HEK293 (cell line): ENCODE results near the gene CD46.

ENCODE experiments used
- CTCF ChIA-PET: fragments of 350-600 bp; formaldehyde crosslinking; extraction: SDS; loops from one replicate; lab custom pipeline; 2021; ENCODE audit warnings: antibody characterized with exemption; lab: Yijun Ruan, JAX
- POLR2A ChIA-PET: fragments of 300-600 bp; formaldehyde crosslinking; extraction: SDS; loops from one replicate; lab custom pipeline; 2020; ENCODE audit warnings: antibody characterized with exemption, inconsistent platforms; lab: Yijun Ruan, JAX
- H3K27ac ChIP-seq: fragments of 200-500 bp; sonication (Bioruptor generic); 2 replicates; pipeline ENCODE4 v1.5.1; 2014; ENCODE audit warnings: low read depth, low read length, control low read depth, inconsistent platforms; ENCODE audit errors: extremely low read depth
- H3K36me3 ChIP-seq, 2 experiments: fragments of 200-500 bp in 1 of 2; sonication (Bioruptor generic) in 1 of 2; 1 replicate in 1 of 2; 2 replicates in 1 of 2; pipeline ENCODE4 v1.5.1; 2014 to 2017; ENCODE audit warnings: inconsistent platforms in 2 of 2, low read length in 2 of 2; ENCODE audit not compliant: control insufficient read depth in 2 of 2, insufficient read depth in 1 of 2
- H3K4me1 ChIP-seq: fragments of 200-500 bp; sonication (Bioruptor generic); 2 replicates; pipeline ENCODE4 v1.5.1; 2014; ENCODE audit warnings: mild to moderate bottlenecking, low read length, inconsistent platforms; ENCODE audit not compliant: control insufficient read depth, insufficient read depth
- H3K4me3 ChIP-seq: 2 replicates; pipeline ENCODE4 v1.5.1; 2011; ENCODE audit warnings: low read depth, mild to moderate bottlenecking, control low read depth, low read length, moderate library complexity
- H3K9me3 ChIP-seq: fragments of 200-500 bp; sonication (Bioruptor generic); 2 replicates; pipeline ENCODE4 v1.5.1; 2014; ENCODE audit warnings: low read depth, low read length, inconsistent platforms; ENCODE audit not compliant: control insufficient read depth, insufficient read depth
- BCL11B ChIP-seq: fragments of 450-650 bp; formaldehyde crosslinking; IDR thresholded peaks from 2 replicates; pipeline ENCODE4 v1.5.1; 2016; ENCODE audit warnings: low read depth, missing biosample characterization, missing genetic modification characterization
- EGR2 ChIP-seq: fragments of 450-650 bp; formaldehyde crosslinking; IDR thresholded peaks from 2 replicates; pipeline ENCODE4 v1.5.1; 2016; ENCODE audit warnings: low read depth, missing biosample characterization, missing genetic modification characterization
- RBAK ChIP-seq: fragments of 450-650 bp; formaldehyde crosslinking; IDR thresholded peaks from 2 replicates; pipeline ENCODE4 v1.5.1; 2016; ENCODE audit warnings: missing biosample characterization, missing genetic modification characterization
- REPIN1 ChIP-seq: fragments of 450-650 bp; formaldehyde crosslinking; IDR thresholded peaks from 2 replicates; pipeline ENCODE4 v1.5.1; 2017; ENCODE audit warnings: missing biosample characterization, missing genetic modification characterization, low read depth
- SCRT1 ChIP-seq: fragments of 450-650 bp; formaldehyde crosslinking; IDR thresholded peaks from 2 replicates; pipeline ENCODE4 v1.5.1; 2016; ENCODE audit warnings: missing biosample characterization, missing genetic modification characterization, borderline replicate concordance
- SP7 ChIP-seq: fragments of 450-650 bp; formaldehyde crosslinking; IDR thresholded peaks from 2 replicates; pipeline ENCODE4 v1.5.1; 2016; ENCODE audit warnings: missing biosample characterization, missing genetic modification characterization
- TRIM28 ChIP-seq: IDR thresholded peaks from 2 replicates; pipeline ENCODE4 v1.6.1; 2011; ENCODE audit warnings: low read length, control low read depth, borderline replicate concordance
- ZBTB20 ChIP-seq: fragments of 450-650 bp; formaldehyde crosslinking; IDR thresholded peaks from 2 replicates; pipeline ENCODE4 v1.5.1; 2016; ENCODE audit warnings: missing biosample characterization, missing genetic modification characterization
- ZBTB8A ChIP-seq: fragments of 450-650 bp; formaldehyde crosslinking; IDR thresholded peaks from 2 replicates; pipeline ENCODE4 v1.5.1; 2016; ENCODE audit warnings: missing biosample characterization, missing genetic modification characterization
- ZNF121 ChIP-seq: fragments of 450-650 bp; formaldehyde crosslinking; IDR thresholded peaks from 2 replicates; pipeline ENCODE4 v1.5.1; 2016; ENCODE audit warnings: missing biosample characterization, missing genetic modification characterization
- ZNF211 ChIP-seq: fragments of 450-650 bp; formaldehyde crosslinking; IDR thresholded peaks from 2 replicates; pipeline ENCODE4 v1.5.1; 2016; ENCODE audit warnings: low read depth, missing biosample characterization, missing genetic modification characterization
- ZNF24 ChIP-seq: fragments of 450-650 bp; formaldehyde crosslinking; IDR thresholded peaks from 2 replicates; pipeline ENCODE4 v1.5.1; 2016; ENCODE audit warnings: missing biosample characterization, missing genetic modification characterization
- ZNF341 ChIP-seq: fragments of 450-650 bp; formaldehyde crosslinking; IDR thresholded peaks from 2 replicates; pipeline ENCODE4; 2016; ENCODE audit warnings: low read depth, missing biosample characterization, missing genetic modification characterization
- ZNF362 ChIP-seq: fragments of 450-650 bp; formaldehyde crosslinking; IDR thresholded peaks from 2 replicates; pipeline ENCODE4 v1.5.1; 2016; ENCODE audit warnings: missing biosample characterization, missing genetic modification characterization
- ZNF391 ChIP-seq: fragments of 450-650 bp; formaldehyde crosslinking; IDR thresholded peaks from 2 replicates; pipeline ENCODE4 v1.5.1; 2016; ENCODE audit warnings: low read depth, missing biosample characterization, missing genetic modification characterization, borderline replicate concordance
- ZNF404 ChIP-seq: fragments of 450-650 bp; formaldehyde crosslinking; IDR thresholded peaks from 2 replicates; pipeline ENCODE4 v1.5.1; 2017; ENCODE audit warnings: missing biosample characterization, missing genetic modification characterization
- ZNF473 ChIP-seq: fragments of 450-650 bp; formaldehyde crosslinking; IDR thresholded peaks from 2 replicates; pipeline ENCODE4 v1.5.1; 2017; ENCODE audit warnings: missing biosample characterization, missing genetic modification characterization
- ZNF670 ChIP-seq: fragments of 450-650 bp; formaldehyde crosslinking; IDR thresholded peaks from 2 replicates; pipeline ENCODE4 v1.5.1; 2016; ENCODE audit warnings: missing biosample characterization, missing genetic modification characterization, low read depth
- ZNF76 ChIP-seq: fragments of 450-650 bp; formaldehyde crosslinking; IDR thresholded peaks from 2 replicates; pipeline ENCODE4; 2016; ENCODE audit warnings: low read depth, missing biosample characterization, missing genetic modification characterization, borderline replicate concordance
- ZNF768 ChIP-seq: fragments of 450-650 bp; formaldehyde crosslinking; IDR thresholded peaks from 2 replicates; pipeline ENCODE4 v1.5.1; 2018; ENCODE audit warnings: missing biosample characterization, mild to moderate bottlenecking, missing genetic modification characterization
- ZNF791 ChIP-seq: fragments of 450-650 bp; formaldehyde crosslinking; IDR thresholded peaks from 2 replicates; pipeline ENCODE4 v1.5.1; 2016; ENCODE audit warnings: missing biosample characterization, missing genetic modification characterization
- TF ChIP-seq, protein P1 (sequence below): fragments of 450-650 bp; formaldehyde crosslinking; IDR thresholded peaks from 2 replicates; pipeline ENCODE4 v1.5.1; 2016; ENCODE audit warnings: missing biosample characterization, missing genetic modification characterization, borderline replicate concordance
- TF ChIP-seq, protein P2 (sequence below): fragments of 450-650 bp; formaldehyde crosslinking; IDR thresholded peaks from 2 replicates; pipeline ENCODE4 v1.5.1; 2017; ENCODE audit warnings: missing biosample characterization, missing genetic modification characterization
- TF ChIP-seq, protein P3 (sequence below): fragments of 450-650 bp; formaldehyde crosslinking; conservative IDR thresholded peaks from 2 replicates; pipeline ENCODE4 v1.5.1; 2016; ENCODE audit warnings: low read depth, missing biosample characterization, missing genetic modification characterization

CD46 gene

GRCh38 chr1:207806531-207807325 lies 54.9 kb downstream of the CD46 start:
- Histone ChIP-seq H3K4me3 (no peak overlapping the region), H3K27ac (no peak overlapping the region), H3K9me3 (no peaks in the 10 kb centered on the region), H3K36me3 (peaks cover 0 to 82% of the 10 kb centered on the region in 2 experiments; a peak in 2 of 3 replicates), H3K4me1 (no peaks in the 10 kb centered on the region)
- ChIA-PET POLR2A (no interaction called here), CTCF (interaction anchor here (0.6 to 1.9 kb wide), 6 partner anchors 10 to 1136 kb away, joined by 3 to 15 read pairs (median 4); no protein-coding TSS in a partner anchor)
- TF ChIP-seq ZBTB20 = no peak
- no peak for TF ChIP-seq ZNF768 (tag by site-specific recombination)
- TF ChIP-seq ZBTB8A = no peak
- TF ChIP-seq ZNF791 = no peak
- TF ChIP-seq BCL11B = no peak
- TF ChIP-seq, protein P1, sequence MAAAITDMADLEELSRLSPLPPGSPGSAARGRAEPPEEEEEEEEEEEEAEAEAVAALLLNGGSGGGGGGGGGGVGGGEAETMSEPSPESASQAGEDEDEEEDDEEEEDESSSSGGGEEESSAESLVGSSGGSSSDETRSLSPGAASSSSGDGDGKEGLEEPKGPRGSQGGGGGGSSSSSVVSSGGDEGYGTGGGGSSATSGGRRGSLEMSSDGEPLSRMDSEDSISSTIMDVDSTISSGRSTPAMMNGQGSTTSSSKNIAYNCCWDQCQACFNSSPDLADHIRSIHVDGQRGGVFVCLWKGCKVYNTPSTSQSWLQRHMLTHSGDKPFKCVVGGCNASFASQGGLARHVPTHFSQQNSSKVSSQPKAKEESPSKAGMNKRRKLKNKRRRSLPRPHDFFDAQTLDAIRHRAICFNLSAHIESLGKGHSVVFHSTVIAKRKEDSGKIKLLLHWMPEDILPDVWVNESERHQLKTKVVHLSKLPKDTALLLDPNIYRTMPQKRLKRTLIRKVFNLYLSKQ = no peak
- TF ChIP-seq, protein P2, sequence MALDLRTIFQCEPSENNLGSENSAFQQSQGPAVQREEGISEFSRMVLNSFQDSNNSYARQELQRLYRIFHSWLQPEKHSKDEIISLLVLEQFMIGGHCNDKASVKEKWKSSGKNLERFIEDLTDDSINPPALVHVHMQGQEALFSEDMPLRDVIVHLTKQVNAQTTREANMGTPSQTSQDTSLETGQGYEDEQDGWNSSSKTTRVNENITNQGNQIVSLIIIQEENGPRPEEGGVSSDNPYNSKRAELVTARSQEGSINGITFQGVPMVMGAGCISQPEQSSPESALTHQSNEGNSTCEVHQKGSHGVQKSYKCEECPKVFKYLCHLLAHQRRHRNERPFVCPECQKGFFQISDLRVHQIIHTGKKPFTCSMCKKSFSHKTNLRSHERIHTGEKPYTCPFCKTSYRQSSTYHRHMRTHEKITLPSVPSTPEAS = no peak
- TF ChIP-seq ZNF76 (tag by site-specific recombination) = no peak
- TF ChIP-seq ZNF404 = no peak
- TF ChIP-seq RBAK (tag by site-specific recombination) = no peak
- no peak for TF ChIP-seq EGR2 (tag by site-specific recombination)
- TF ChIP-seq ZNF362 = no peak
- no peak for TF ChIP-seq SCRT1 (tag by site-specific recombination)
- TF ChIP-seq, protein P3, sequence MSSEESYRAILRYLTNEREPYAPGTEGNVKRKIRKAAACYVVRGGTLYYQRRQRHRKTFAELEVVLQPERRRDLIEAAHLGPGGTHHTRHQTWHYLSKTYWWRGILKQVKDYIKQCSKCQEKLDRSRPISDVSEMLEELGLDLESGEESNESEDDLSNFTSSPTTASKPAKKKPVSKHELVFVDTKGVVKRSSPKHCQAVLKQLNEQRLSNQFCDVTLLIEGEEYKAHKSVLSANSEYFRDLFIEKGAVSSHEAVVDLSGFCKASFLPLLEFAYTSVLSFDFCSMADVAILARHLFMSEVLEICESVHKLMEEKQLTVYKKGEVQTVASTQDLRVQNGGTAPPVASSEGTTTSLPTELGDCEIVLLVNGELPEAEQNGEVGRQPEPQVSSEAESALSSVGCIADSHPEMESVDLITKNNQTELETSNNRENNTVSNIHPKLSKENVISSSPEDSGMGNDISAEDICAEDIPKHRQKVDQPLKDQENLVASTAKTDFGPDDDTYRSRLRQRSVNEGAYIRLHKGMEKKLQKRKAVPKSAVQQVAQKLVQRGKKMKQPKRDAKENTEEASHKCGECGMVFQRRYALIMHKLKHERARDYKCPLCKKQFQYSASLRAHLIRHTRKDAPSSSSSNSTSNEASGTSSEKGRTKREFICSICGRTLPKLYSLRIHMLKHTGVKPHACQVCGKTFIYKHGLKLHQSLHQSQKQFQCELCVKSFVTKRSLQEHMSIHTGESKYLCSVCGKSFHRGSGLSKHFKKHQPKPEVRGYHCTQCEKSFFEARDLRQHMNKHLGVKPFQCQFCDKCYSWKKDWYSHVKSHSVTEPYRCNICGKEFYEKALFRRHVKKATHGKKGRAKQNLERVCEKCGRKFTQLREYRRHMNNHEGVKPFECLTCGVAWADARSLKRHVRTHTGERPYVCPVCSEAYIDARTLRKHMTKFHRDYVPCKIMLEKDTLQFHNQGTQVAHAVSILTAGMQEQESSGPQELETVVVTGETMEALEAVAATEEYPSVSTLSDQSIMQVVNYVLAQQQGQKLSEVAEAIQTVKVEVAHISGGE (tag by site-specific recombination) = no peak
- TF ChIP-seq SP7 (tag by site-specific recombination) = no peak
- TF ChIP-seq TRIM28 = no peak
- TF ChIP-seq ZNF670 (tag by site-specific recombination) = no peak
- no peak for TF ChIP-seq ZNF24 (tag by site-specific recombination)
- no peak for TF ChIP-seq ZNF391

- H3K4me3 ChIP-seq = no peak overlapping the region
- POLR2A ChIA-PET = no interaction called here
- no peaks in the 10 kb centered on the region for H3K4me1 ChIP-seq
- no peaks in the 10 kb centered on the region for H3K9me3 ChIP-seq
- peaks cover 0 to 81% of the 10 kb centered on the region in 2 experiments; a peak in 2 of 3 replicates for H3K36me3 ChIP-seq
- no peak overlapping the region for H3K27ac ChIP-seq
- CTCF ChIA-PET = interaction anchor here (0.6 to 1.9 kb wide), 3 partner anchors 10 to 898 kb away, joined by 3 to 15 read pairs (median 4); no protein-coding TSS in a partner anchor
- TF ChIP-seq REPIN1 (tag by site-specific recombination) = no peak
- TF ChIP-seq ZNF341 (tag by site-specific recombination) = no peak
- no peak for TF ChIP-seq ZNF404
- TF ChIP-seq ZNF121 (tag by site-specific recombination) = no peak
- no peak for TF ChIP-seq ZNF473 (tag by site-specific recombination)
- no peak for TF ChIP-seq ZNF211 (tag by site-specific recombination)
Observed at GRCh38 chr1:207807326-207807689, 55.5 kb downstream of the CD46 start.
